Measurements from ENCODE around the gene RNGTT. TPM values are rescaled to one million over a fixed set of nuclear protein-coding genes. Genes with fewer than 3 reads are reported as not detected.
"Not testable (repeated sequence)": the region's sequence is repeated elsewhere in the genome, so short reads cannot be mapped to it uniquely, and the experiment has no call there.

RNGTT gene
- total RNA-seq, 1 donor from 2014 or later: 13.4 TPM

GRCh38 chr6:88952065-88952704 lies 11.2 kb downstream of the RNGTT start:
- Mint-ChIP-seq H3K4me3 (no peak overlapping the region), H3K27me3 (no peaks in the 10 kb centered on the region), H3K4me1 (ENCODE audit: unreplicated experiment) (peaks cover 6% of the 10 kb centered on the region), H3K36me3 (peaks cover 41% of the 10 kb centered on the region), H3K9me3 (peaks cover 1% of the 10 kb centered on the region), H3K27ac (no peak overlapping the region)
- DNase-seq (ENCODE audit: extremely low spot score, unreplicated experiment): no peak
- TF ChIP-seq CTCF (conservative IDR thresholded peaks at IDR 0.05): no peak

- no peaks in the 10 kb centered on the region for H3K4me1 Mint-ChIP-seq (ENCODE audit: unreplicated experiment)
- TF ChIP-seq CTCF (conservative IDR thresholded peaks at IDR 0.05): no peak
- no peaks in the 10 kb centered on the region for H3K9me3 Mint-ChIP-seq
- DNase-seq (ENCODE audit: extremely low spot score, unreplicated experiment): no peak
- no peak overlapping the region for H3K27ac Mint-ChIP-seq
- no peaks in the 10 kb centered on the region for H3K27me3 Mint-ChIP-seq
- H3K36me3 Mint-ChIP-seq: peaks cover 9% of the 10 kb centered on the region
- no peak overlapping the region for H3K4me3 Mint-ChIP-seq
Observed at GRCh38 chr6:88945415-88946008, 17.9 kb downstream of the RNGTT start.

DNA sequence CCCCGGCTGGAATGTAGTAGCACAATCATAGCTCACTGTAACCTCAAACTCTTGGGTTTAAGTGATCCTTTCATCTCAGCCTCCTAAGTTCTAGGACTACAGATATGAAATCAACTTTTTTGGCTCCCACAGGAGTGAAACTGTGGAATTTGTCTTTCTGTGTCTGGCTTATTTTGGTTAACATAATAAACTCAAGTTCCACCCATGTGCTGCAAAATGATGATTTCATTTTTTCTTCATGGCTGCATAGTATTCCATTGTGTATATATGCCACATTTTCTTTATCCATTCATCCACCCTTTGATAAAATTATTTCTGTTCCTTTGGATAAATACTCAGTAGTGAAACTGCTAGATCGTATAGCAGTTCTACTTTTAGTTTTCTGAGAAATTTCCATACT lies 29.9 kb downstream of the RNGTT start:
- H3K27ac Mint-ChIP-seq: no peak overlapping the region
- no peak overlapping the region for H3K4me3 Mint-ChIP-seq
- DNase-seq (ENCODE audit: extremely low spot score, unreplicated experiment): no peak
- TF ChIP-seq CTCF (conservative IDR thresholded peaks at IDR 0.05): no peak
- H3K9me3 Mint-ChIP-seq: peaks cover 31% of the 10 kb centered on the region
- H3K27me3 Mint-ChIP-seq: no peaks in the 10 kb centered on the region
- peaks cover 74% of the 10 kb centered on the region for H3K36me3 Mint-ChIP-seq
- no peaks in the 10 kb centered on the region for H3K4me1 Mint-ChIP-seq (ENCODE audit: unreplicated experiment)

GRCh38 chr6:88932019-88932418 lies 31.4 kb downstream of the RNGTT start:
- Mint-ChIP-seq H3K36me3 (peaks cover 64% of the 10 kb centered on the region), H3K9me3 (peaks cover 27% of the 10 kb centered on the region)
- not testable (repeated sequence) for H3K27ac Mint-ChIP-seq; DNase-seq (ENCODE audit: extremely low spot score, unreplicated experiment); H3K4me3 Mint-ChIP-seq; H3K4me1 Mint-ChIP-seq (ENCODE audit: unreplicated experiment); H3K27me3 Mint-ChIP-seq

DNA sequence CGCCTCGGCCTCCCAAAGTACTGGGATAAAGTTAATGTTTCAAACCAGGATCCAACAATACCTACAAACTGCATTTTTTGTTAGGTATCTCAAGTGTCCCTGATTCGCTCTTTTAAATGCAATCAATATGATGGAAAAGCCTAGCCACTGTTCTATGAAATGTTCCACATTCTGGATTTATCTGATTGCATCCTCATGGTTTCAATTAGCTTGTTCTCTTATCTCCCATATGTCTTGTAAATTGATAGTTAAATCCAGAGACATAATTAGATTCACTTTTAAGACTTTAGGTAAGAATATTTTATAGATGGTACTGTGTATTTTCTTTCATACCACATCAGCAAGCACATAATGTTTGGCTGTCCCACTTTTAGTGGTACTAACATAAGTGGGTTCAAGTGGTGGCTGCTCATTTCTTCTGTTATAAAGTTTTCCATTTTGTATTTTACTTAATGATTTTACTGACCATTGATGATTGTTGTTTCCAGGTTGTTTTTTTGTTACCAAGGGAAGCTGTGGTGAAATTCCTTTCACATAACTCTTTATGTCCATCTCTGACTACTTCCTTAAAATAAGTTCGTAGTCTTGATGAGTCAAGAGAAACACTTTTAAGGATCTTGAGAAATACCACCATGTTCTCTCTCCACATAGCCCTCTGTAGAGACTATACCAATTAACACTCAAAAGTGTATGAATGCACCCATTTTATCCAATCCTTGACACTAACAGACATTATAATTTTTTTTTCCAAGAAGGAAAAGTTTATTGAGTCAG lies 40.5 kb downstream of the RNGTT start:
- no peak for TF ChIP-seq CTCF (conservative IDR thresholded peaks at IDR 0.05)
- no peak for DNase-seq (ENCODE audit: extremely low spot score, unreplicated experiment)
- Mint-ChIP-seq H3K27me3 (no peaks in the 10 kb centered on the region), H3K9me3 (no peaks in the 10 kb centered on the region), H3K4me1 (ENCODE audit: unreplicated experiment) (no peaks in the 10 kb centered on the region), H3K4me3 (no peak overlapping the region), H3K36me3 (peaks cover 17% of the 10 kb centered on the region), H3K27ac (no peak overlapping the region)

DNA sequence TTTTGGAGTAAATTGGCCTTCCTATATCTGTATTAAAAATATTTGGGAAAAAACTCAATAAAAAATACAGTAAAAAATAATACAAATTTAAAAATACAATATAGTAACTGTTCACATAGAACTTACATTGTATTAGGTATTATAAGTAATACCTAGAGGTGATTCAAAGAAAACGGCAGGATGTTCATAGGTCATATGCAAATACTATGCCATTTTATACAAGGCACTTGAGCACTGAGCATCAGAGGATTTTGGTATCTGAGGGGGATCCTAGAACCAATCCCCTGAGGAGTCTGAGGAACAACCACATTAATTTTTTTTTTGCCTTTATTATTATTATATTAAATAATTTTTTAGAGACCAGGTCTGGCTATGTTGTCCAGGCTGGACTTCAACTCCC lies 41.7 kb downstream of the RNGTT start:
- H3K4me3 Mint-ChIP-seq: no peak overlapping the region
- H3K27me3 Mint-ChIP-seq: no peaks in the 10 kb centered on the region
- TF ChIP-seq CTCF (conservative IDR thresholded peaks at IDR 0.05): no peak
- peaks cover 5% of the 10 kb centered on the region for H3K4me1 Mint-ChIP-seq (ENCODE audit: unreplicated experiment)
- no peak for DNase-seq (ENCODE audit: extremely low spot score, unreplicated experiment)
- H3K36me3 Mint-ChIP-seq: peaks cover 21% of the 10 kb centered on the region
- no peaks in the 10 kb centered on the region for H3K9me3 Mint-ChIP-seq
- H3K27ac Mint-ChIP-seq: no peak overlapping the region

Data from type B pancreatic cell (in vitro differentiated cells).